ENCODE measurements around the gene ZNF628.

DNA sequence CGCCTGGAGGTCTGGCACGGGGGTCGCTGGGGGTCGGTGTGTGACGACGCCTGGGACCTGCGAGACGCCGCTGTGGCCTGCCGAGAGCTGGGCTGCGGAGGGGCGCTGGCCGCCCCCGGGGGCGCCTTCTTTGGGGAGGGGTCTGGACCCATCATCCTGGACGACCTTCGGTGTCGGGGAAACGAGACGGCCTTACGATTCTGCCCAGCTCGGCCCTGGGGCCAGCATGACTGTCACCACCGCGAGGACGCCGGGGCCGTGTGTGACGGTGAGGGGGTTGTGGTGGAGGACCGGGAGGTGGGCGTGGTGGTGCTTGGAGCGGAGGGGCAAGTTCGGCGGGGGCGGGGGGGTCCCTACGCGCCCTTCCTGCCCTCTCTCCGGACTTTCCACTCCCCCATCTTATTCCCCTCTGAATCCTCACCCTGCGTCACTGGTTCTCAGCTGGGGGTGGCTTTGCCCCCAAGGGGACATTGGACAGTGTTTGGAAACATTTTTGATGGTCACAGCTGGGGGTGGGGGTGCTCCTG, 17.3 kb downstream of the ZNF628 start:
- TF ChIP-seq, protein P1, sequence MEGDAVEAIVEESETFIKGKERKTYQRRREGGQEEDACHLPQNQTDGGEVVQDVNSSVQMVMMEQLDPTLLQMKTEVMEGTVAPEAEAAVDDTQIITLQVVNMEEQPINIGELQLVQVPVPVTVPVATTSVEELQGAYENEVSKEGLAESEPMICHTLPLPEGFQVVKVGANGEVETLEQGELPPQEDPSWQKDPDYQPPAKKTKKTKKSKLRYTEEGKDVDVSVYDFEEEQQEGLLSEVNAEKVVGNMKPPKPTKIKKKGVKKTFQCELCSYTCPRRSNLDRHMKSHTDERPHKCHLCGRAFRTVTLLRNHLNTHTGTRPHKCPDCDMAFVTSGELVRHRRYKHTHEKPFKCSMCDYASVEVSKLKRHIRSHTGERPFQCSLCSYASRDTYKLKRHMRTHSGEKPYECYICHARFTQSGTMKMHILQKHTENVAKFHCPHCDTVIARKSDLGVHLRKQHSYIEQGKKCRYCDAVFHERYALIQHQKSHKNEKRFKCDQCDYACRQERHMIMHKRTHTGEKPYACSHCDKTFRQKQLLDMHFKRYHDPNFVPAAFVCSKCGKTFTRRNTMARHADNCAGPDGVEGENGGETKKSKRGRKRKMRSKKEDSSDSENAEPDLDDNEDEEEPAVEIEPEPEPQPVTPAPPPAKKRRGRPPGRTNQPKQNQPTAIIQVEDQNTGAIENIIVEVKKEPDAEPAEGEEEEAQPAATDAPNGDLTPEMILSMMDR (IDR thresholded peaks at IDR 0.05), result no peak
- no peak for TF ChIP-seq POLR2A (IDR thresholded peaks at IDR 0.05)
- TF ChIP-seq POLR2AphosphoS5 (IDR thresholded peaks at IDR 0.05), result no peak
